Measurements from ENCODE around the gene LIG4.

The LIG4 gene

DNA sequence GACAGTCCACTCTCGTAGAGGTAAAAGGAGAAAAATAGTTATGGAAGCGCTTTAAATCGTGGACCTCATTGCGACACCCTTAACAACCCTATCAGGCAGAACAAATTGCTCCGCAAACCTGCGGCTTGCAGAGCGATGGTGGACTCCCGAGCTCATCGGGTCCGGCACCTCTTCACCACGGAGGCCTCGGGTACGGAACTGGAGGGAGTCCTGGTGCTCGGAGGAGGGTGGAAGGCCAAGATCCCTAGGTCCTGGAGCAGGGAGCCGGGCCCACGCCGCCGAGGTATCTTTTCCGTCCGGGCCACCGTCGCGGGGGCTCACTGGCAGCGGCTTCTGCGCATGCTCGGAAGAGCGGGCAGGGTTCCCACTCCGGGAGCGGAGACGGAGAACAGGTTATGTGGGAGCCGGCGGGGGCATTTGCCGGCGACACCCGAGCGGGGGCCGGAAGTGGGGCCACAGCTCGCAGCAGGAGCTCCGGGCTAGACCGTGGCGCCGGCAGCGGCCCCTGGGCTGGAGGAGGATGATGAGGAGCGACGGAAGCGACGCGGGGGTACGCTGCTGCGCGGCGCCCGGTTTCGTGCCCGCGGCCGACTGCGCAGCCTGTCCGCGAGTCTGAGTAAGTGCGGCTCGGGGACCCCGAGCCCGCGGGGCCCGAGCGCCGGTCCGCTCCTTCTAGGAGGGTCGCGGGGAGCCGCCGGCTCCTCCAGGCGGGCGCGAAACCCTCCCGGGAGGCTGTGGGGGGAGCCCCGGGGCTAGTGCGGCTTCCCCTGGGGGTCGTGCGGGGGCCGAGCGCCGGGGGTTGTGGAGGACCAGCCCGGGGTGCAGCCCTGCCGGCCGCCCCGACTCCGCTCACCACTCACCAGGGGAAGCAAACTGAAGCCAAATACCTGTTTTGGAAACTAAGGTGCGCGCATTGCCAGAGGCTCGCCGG is 3.0 kb upstream of the LIG4 start, which contains the start of gene ABHD13 (continued):
- TF ChIP-seq ZNF555 (tag by site-specific recombination; conservative IDR thresholded peaks at IDR 0.05), result no peak
- peak; percentile 95 for TF ChIP-seq ZBTB48 (tag by site-specific recombination; IDR thresholded peaks at IDR 0.05)
- peak; percentile 49; the same call in 1 of the 2 replicates for TF ChIP-seq ZNF423 (tag by site-specific recombination; IDR thresholded peaks at IDR 0.05)
- TF ChIP-seq, protein P1, sequence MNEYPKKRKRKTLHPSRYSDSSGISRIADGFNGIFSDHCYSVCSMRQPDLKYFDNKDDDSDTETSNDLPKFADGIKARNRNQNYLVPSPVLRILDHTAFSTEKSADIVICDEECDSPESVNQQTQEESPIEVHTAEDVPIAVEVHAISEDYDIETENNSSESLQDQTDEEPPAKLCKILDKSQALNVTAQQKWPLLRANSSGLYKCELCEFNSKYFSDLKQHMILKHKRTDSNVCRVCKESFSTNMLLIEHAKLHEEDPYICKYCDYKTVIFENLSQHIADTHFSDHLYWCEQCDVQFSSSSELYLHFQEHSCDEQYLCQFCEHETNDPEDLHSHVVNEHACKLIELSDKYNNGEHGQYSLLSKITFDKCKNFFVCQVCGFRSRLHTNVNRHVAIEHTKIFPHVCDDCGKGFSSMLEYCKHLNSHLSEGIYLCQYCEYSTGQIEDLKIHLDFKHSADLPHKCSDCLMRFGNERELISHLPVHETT (tag by site-specific recombination; IDR thresholded peaks at IDR 0.05), result peak; percentile 65
- TF ChIP-seq, protein P2, sequence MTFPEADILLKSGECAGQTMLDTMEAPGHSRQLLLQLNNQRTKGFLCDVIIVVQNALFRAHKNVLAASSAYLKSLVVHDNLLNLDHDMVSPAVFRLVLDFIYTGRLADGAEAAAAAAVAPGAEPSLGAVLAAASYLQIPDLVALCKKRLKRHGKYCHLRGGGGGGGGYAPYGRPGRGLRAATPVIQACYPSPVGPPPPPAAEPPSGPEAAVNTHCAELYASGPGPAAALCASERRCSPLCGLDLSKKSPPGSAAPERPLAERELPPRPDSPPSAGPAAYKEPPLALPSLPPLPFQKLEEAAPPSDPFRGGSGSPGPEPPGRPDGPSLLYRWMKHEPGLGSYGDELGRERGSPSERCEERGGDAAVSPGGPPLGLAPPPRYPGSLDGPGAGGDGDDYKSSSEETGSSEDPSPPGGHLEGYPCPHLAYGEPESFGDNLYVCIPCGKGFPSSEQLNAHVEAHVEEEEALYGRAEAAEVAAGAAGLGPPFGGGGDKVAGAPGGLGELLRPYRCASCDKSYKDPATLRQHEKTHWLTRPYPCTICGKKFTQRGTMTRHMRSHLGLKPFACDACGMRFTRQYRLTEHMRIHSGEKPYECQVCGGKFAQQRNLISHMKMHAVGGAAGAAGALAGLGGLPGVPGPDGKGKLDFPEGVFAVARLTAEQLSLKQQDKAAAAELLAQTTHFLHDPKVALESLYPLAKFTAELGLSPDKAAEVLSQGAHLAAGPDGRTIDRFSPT (tag by site-specific recombination; IDR thresholded peaks at IDR 0.05), result no peak
- TF ChIP-seq REPIN1 (tag by site-specific recombination; IDR thresholded peaks at IDR 0.05; ENCODE audit: low read depth), result no peak
- no peak for TF ChIP-seq ZNF16 (tag by site-specific recombination; IDR thresholded peaks at IDR 0.05; ENCODE audit: low read depth)
- TF ChIP-seq ZNF621 (tag by site-specific recombination; IDR thresholded peaks at IDR 0.05), result no peak
- TF ChIP-seq, protein P3, sequence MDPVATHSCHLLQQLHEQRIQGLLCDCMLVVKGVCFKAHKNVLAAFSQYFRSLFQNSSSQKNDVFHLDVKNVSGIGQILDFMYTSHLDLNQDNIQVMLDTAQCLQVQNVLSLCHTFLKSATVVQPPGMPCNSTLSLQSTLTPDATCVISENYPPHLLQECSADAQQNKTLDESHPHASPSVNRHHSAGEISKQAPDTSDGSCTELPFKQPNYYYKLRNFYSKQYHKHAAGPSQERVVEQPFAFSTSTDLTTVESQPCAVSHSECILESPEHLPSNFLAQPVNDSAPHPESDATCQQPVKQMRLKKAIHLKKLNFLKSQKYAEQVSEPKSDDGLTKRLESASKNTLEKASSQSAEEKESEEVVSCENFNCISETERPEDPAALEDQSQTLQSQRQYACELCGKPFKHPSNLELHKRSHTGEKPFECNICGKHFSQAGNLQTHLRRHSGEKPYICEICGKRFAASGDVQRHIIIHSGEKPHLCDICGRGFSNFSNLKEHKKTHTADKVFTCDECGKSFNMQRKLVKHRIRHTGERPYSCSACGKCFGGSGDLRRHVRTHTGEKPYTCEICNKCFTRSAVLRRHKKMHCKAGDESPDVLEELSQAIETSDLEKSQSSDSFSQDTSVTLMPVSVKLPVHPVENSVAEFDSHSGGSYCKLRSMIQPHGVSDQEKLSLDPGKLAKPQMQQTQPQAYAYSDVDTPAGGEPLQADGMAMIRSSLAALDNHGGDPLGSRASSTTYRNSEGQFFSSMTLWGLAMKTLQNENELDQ (tag by site-specific recombination; IDR thresholded peaks at IDR 0.05; ENCODE audit: low read depth), result no peak
- no peak for TF ChIP-seq ZNF677 (tag by site-specific recombination; IDR thresholded peaks at IDR 0.05)
- TF ChIP-seq, protein P4, sequence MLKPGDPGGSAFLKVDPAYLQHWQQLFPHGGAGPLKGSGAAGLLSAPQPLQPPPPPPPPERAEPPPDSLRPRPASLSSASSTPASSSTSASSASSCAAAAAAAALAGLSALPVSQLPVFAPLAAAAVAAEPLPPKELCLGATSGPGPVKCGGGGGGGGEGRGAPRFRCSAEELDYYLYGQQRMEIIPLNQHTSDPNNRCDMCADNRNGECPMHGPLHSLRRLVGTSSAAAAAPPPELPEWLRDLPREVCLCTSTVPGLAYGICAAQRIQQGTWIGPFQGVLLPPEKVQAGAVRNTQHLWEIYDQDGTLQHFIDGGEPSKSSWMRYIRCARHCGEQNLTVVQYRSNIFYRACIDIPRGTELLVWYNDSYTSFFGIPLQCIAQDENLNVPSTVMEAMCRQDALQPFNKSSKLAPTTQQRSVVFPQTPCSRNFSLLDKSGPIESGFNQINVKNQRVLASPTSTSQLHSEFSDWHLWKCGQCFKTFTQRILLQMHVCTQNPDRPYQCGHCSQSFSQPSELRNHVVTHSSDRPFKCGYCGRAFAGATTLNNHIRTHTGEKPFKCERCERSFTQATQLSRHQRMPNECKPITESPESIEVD (tag by site-specific recombination; IDR thresholded peaks at IDR 0.05), result no peak
- TF ChIP-seq ZBTB21 (tag by site-specific recombination; IDR thresholded peaks at IDR 0.05), result 0 out of 2 replicates have a peak, but pooled peaks have one; percentile 26
- peak; percentile 41; the same call in 1 of the 2 replicates for TF ChIP-seq ZNF202 (tag by site-specific recombination; IDR thresholded peaks at IDR 0.05; ENCODE audit: borderline replicate concordance)
- TF ChIP-seq ZNF132 (tag by site-specific recombination; IDR thresholded peaks at IDR 0.05; ENCODE audit: borderline replicate concordance), result no peak
- no peak for TF ChIP-seq ZFP3 (tag by site-specific recombination; IDR thresholded peaks at IDR 0.05; ENCODE audit: low read depth)
- no peak for TF ChIP-seq ZNF792 (tag by site-specific recombination; IDR thresholded peaks at IDR 0.05)
- TF ChIP-seq, protein P5, sequence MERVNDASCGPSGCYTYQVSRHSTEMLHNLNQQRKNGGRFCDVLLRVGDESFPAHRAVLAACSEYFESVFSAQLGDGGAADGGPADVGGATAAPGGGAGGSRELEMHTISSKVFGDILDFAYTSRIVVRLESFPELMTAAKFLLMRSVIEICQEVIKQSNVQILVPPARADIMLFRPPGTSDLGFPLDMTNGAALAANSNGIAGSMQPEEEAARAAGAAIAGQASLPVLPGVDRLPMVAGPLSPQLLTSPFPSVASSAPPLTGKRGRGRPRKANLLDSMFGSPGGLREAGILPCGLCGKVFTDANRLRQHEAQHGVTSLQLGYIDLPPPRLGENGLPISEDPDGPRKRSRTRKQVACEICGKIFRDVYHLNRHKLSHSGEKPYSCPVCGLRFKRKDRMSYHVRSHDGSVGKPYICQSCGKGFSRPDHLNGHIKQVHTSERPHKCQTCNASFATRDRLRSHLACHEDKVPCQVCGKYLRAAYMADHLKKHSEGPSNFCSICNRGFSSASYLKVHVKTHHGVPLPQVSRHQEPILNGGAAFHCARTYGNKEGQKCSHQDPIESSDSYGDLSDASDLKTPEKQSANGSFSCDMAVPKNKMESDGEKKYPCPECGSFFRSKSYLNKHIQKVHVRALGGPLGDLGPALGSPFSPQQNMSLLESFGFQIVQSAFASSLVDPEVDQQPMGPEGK (tag by site-specific recombination; IDR thresholded peaks at IDR 0.05), result peak; percentile 94
- TF ChIP-seq KLF1 (tag by site-specific recombination; IDR thresholded peaks at IDR 0.05), result no peak
- TF ChIP-seq ZXDB (tag by site-specific recombination; IDR thresholded peaks at IDR 0.05), result peak; percentile 89
- TF ChIP-seq MEIS1 (CRISPR knock-in tag; IDR thresholded peaks at IDR 0.05; ENCODE audit: borderline replicate concordance), result no peak
- TF ChIP-seq ZNF394 (tag by site-specific recombination; IDR thresholded peaks at IDR 0.05; ENCODE audit: borderline replicate concordance), result peak; percentile 66; the same call in 1 of the 2 replicates
- no peak for TF ChIP-seq ZNF433 (tag by site-specific recombination; IDR thresholded peaks at IDR 0.05; ENCODE audit: low read depth)
- TF ChIP-seq, protein P6, sequence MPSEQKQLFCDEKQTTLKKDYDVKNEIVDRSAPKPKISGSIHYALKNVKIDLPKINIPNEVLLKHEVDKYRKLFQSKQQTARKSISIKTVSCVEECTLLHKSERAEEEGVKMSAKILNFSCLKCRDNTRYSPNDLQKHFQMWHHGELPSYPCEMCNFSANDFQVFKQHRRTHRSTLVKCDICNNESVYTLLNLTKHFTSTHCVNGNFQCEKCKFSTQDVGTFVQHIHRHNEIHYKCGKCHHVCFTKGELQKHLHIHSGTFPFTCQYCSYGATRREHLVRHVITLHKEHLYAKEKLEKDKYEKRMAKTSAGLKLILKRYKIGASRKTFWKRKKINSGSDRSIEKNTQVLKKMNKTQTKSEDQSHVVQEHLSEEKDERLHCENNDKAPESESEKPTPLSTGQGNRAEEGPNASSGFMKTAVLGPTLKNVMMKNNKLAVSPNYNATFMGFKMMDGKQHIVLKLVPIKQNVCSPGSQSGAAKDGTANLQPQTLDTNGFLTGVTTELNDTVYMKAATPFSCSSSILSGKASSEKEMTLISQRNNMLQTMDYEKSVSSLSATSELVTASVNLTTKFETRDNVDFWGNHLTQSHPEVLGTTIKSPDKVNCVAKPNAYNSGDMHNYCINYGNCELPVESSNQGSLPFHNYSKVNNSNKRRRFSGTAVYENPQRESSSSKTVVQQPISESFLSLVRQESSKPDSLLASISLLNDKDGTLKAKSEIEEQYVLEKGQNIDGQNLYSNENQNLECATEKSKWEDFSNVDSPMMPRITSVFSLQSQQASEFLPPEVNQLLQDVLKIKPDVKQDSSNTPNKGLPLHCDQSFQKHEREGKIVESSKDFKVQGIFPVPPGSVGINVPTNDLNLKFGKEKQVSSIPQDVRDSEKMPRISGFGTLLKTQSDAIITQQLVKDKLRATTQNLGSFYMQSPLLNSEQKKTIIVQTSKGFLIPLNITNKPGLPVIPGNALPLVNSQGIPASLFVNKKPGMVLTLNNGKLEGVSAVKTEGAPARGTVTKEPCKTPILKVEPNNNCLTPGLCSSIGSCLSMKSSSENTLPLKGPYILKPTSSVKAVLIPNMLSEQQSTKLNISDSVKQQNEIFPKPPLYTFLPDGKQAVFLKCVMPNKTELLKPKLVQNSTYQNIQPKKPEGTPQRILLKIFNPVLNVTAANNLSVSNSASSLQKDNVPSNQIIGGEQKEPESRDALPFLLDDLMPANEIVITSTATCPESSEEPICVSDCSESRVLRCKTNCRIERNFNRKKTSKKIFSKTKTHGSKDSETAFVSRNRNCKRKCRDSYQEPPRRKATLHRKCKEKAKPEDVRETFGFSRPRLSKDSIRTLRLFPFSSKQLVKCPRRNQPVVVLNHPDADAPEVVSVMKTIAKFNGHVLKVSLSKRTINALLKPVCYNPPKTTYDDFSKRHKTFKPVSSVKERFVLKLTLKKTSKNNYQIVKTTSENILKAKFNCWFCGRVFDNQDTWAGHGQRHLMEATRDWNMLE (tag by site-specific recombination; conservative IDR thresholded peaks at IDR 0.05; ENCODE audit: low read depth), result peak; percentile 65

All from HEK293 (cell line).